Stomach (tissue), 9 donors: Measurements from ENCODE around the gene SETD6. TPM values are rescaled to one million over a fixed set of nuclear protein-coding genes. Genes with fewer than 3 reads are reported as not detected.

Experiments used
- DNase-seq, 2 donors: peaks; one replicate each; pipeline versions ENCODE4 v3.0.0 to v3.0.0-alpha.2; 2013 to 2019
- H3K27ac ChIP-seq, 5 donors: fragments of 200-600 bp in 4 of 5; sonication (generic) in 4 of 5; one replicate each; pipeline ENCODE4 v1.5.1; 2013 to 2019; ENCODE audit warnings: mild to moderate bottlenecking in 1 of 5, moderate library complexity in 1 of 5
- H3K27me3 ChIP-seq, 3 donors: fragments of 200-600 bp; sonication (generic); one replicate each; pipeline ENCODE4 v1.5.1; 2017 to 2019; ENCODE audit warnings: mixed run types in 1 of 3
- H3K36me3 ChIP-seq, 4 donors: fragments of 200-600 bp; sonication (generic); 1 replicate in 3 of 4; 2 replicates in 1 of 4; pipeline ENCODE4 v1.5.1; 2016 to 2019
- H3K4me1 ChIP-seq, 4 donors: fragments of 200-600 bp; sonication (generic); one replicate each; pipeline ENCODE4 v1.5.1; 2016 to 2019
- H3K4me3 ChIP-seq, 4 donors: fragments of 200-600 bp; sonication (generic) in 3 of 4; one replicate each; pipeline ENCODE4 v1.5.1; 2016 to 2019; ENCODE audit warnings: mild to moderate bottlenecking in 1 of 4
- H3K9me3 ChIP-seq, 4 donors: fragments of 200-600 bp; sonication (generic); one replicate each; pipeline ENCODE4 v1.5.1; 2016 to 2019
- CTCF ChIP-seq, 7 experiments: fragments of 450-650 bp in 4 of 7; fragments of 200-600 bp in 3 of 7; sonication (generic) in 3 of 7; IDR thresholded peaks; one replicate each; pipeline ENCODE4 v1.5.1; 2016 to 2019; ENCODE audit warnings: antibody characterized with exemption in 7 of 7, control low read depth in 2 of 7, mild to moderate bottlenecking in 1 of 7
- EP300 ChIP-seq: sonication (generic); formaldehyde crosslinking; IDR thresholded peaks from one replicate; pipeline ENCODE4 v1.6.1; 2017; ENCODE audit warnings: antibody characterized with exemption
- POLR2A ChIP-seq, 4 donors: fragments of 450-650 bp; IDR thresholded peaks; one replicate each; pipeline ENCODE4 v1.6.1; 2016; ENCODE audit warnings: antibody characterized with exemption in 4 of 4, control low read depth in 2 of 4, mild to moderate bottlenecking in 1 of 4, moderate library complexity in 1 of 4
- POLR2AphosphoS5 ChIP-seq, 3 donors: sonication (generic); formaldehyde crosslinking; IDR thresholded peaks; one replicate each; pipeline ENCODE4 v1.6.1; 2016; ENCODE audit warnings: antibody characterized with exemption in 3 of 3
- WGBS, 5 donors: extraction: QIAGEN DNeasy Blood & Tissue Kit in 3 of 5; methylation state at CpG; one replicate each; pipeline versions ENCODE4 v1.1.5 to v1.1.7; 2013 to 2018; 5-methylcytosine and 5-hydroxymethylcytosine counted together
- intact Hi-C: fragments of 100-400 bp; cut with DNase I; formaldehyde crosslinking; loops from one replicate; pipeline ENCODE4 v1.15.1; 2023; ENCODE audit warnings: low total_unique reads
- polyA plus RNA-seq, 3 donors: library from polyadenylated mRNA; stranded (reverse); fragments of 200-250 nt; gene quantifications; one replicate each; pipeline ENCODE4 v1.2.3, GENCODE V29; 2013
- total RNA-seq, 5 donors: library from RNA; depleted of rRNA; stranded (reverse); fragments of >200 nt; gene quantifications; one replicate each; pipeline versions ENCODE4 v1.1.0 to v1.2.3, GENCODE V29; 2014 to 2016
- donor health status: healthy with polysubstance abuse.
- donor health status: Bipolar disorder and iron deficiency.
- donor health status: healthy.

The SETD6 gene
- total and polyA plus RNA-seq, 8 donors: 7.7 to 209 (median 25.4) TPM

GRCh38 chr16:58507195-58507962 is 7.9 kb upstream of the SETD6 start:
- no peak overlapping the region for H3K4me3 ChIP-seq
- TF ChIP-seq POLR2AphosphoS5 (IDR thresholded peaks at IDR 0.05): no peak
- no peak for TF ChIP-seq CTCF (IDR thresholded peaks at IDR 0.05)
- TF ChIP-seq POLR2A (IDR thresholded peaks at IDR 0.05): no peak
- TF ChIP-seq EP300: no peak
- no peak overlapping the region for H3K27ac ChIP-seq
- intact Hi-C loops: loop anchor here (10.0 kb wide), 1 partner anchor 137 kb away; no protein-coding TSS in a partner anchor
- H3K27me3 ChIP-seq: peaks cover 0 to 55% (median 7%) of the 10 kb centered on the region in 3 donors
- WGBS, 5 donors: 60 to 74% (median 67%) methylated on average over 12 to 15 of the region's 15 CpGs
- no peaks in the 10 kb centered on the region for H3K9me3 ChIP-seq
- H3K4me1 ChIP-seq: peaks cover 0 to 7% (median 0%) of the 10 kb centered on the region in 4 donors
- no peaks in the 10 kb centered on the region for H3K36me3 ChIP-seq
- peak in 1 of 2 donors; percentile 24 for DNase-seq

GRCh38 chr16:58507963-58508670 is 7.2 kb upstream of the SETD6 start:
- Histone ChIP-seq H3K9me3 (no peaks in the 10 kb centered on the region), H3K27ac (no peak overlapping the region), H3K4me1 (peaks cover 0 to 7% (median 0%) of the 10 kb centered on the region in 4 donors), H3K36me3 (no peaks in the 10 kb centered on the region), H3K27me3 (peaks cover 0 to 48% (median 5%) of the 10 kb centered on the region in 3 donors), H3K4me3 (no peak overlapping the region)
- WGBS, 5 donors: 74 to 87% (median 85%) methylated on average over 10 to 14 of the region's 14 CpGs
- DNase-seq: peak in 1 of 2 donors; percentile 17
- TF ChIP-seq POLR2A (IDR thresholded peaks at IDR 0.05) (no peak), EP300 (no peak), CTCF (IDR thresholded peaks at IDR 0.05) (no peak), POLR2AphosphoS5 (IDR thresholded peaks at IDR 0.05) (no peak)
- intact Hi-C loops: loop anchor here (10.0 kb wide), 1 partner anchor 137 kb away; no protein-coding TSS in a partner anchor

DNA sequence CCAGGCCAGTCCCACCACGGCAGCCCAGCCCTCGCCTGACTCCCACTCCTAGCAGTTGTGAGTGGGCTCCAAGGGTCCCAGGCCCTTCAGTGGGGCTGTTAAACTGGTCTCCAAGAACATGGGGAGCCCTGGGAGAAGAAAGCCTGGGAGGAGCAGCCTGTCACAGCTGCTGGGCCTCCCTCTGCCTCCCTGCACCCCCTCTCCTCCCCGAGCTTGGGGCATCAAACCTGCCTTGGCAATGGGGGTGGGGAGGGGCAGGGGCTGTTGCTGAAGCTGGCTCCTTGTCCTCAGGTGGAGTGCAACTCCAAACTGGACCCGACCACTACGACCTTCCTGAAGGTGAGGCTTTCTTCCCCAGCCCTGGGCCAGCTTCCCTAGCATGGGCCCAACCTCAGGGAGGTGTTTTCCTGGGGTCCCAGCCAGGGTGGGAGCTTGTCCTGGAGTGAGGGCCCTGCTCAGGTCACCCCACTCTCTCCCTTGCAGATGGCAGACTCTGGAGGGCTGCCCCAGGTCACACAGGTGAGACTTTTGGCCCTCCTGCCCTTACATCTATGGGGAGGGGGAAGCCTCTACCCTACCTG is 6.6 kb upstream of the SETD6 start:
- Histone ChIP-seq H3K4me3 (no peak overlapping the region), H3K4me1 (peaks cover 0 to 7% (median 3%) of the 10 kb centered on the region in 4 donors), H3K27me3 (peaks cover 0 to 42% (median 2%) of the 10 kb centered on the region in 3 donors), H3K27ac (no peak overlapping the region), H3K36me3 (no peaks in the 10 kb centered on the region), H3K9me3 (no peaks in the 10 kb centered on the region)
- no peak for DNase-seq
- intact Hi-C loops: loop anchor here (10.0 kb wide), 1 partner anchor 136 kb away; no protein-coding TSS in a partner anchor
- WGBS, 5 donors: 61 to 81% (median 72%) methylated on average over 4 to 5 of the region's 5 CpGs
- TF ChIP-seq POLR2AphosphoS5 (IDR thresholded peaks at IDR 0.05): no peak
- TF ChIP-seq CTCF (IDR thresholded peaks at IDR 0.05): no peak
- TF ChIP-seq EP300: no peak
- no peak for TF ChIP-seq POLR2A (IDR thresholded peaks at IDR 0.05)
